Measurements from ENCODE around the gene SLC4A1AP.

The SLC4A1AP gene

DNA sequence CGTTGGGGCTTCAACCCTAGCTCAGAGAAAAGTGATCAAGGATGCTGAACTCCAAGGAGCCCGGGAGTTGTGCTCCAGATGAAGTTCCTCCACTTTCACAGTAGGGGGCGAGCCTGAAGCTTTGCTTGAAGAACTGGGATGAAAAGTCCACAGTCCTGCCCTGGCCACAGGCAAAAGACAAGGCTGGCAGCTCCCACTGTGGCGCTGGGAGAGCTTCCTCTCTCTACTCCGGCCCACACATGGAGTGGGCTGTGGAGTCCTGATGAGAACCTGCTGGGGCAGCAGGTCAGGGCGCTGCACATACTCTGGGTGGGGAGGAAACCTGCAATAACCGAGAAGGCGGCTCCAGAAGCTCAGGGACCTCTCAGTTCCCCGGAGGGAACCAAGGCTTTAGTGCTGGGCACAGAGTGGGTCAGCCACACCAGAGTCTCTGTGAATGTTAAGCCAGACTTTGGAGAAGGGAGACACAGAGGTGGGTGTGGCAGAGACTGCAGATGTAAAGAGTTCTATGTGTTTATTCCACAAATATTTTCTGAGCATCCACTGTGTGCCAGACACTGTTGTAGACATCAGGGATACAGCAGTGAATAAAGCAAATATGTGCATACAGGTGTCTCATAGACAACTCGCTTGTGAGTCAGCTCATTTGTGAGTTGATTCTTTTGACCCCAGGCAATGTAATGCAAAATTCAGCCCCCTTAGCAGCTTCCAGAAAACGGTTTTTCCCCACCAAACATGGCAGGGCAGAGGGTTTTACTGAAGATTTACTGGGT, 59.9 kb downstream of the SLC4A1AP start:
- FAIRE-seq, result no peak

DNA sequence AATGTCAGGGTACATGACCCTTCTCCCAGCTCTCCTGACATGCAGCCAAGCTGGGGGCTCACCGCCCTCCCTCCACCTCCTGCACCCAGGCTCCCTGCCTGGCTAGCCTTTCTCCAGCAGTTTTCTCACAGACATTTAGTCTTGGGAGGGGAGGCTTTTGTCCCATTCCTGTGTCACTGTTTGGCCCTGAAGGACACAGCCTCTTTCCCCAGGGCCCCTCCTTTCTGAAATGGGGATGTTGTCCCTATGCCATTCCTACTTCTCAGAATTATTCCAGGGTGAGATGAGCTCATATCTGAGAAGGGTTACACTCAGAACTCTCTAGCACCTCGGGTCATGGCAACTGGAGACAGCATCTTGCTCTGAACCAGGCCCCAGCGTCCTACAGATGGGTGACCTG, 60.5 kb downstream of the SLC4A1AP start:
- FAIRE-seq, result no peak

DNA sequence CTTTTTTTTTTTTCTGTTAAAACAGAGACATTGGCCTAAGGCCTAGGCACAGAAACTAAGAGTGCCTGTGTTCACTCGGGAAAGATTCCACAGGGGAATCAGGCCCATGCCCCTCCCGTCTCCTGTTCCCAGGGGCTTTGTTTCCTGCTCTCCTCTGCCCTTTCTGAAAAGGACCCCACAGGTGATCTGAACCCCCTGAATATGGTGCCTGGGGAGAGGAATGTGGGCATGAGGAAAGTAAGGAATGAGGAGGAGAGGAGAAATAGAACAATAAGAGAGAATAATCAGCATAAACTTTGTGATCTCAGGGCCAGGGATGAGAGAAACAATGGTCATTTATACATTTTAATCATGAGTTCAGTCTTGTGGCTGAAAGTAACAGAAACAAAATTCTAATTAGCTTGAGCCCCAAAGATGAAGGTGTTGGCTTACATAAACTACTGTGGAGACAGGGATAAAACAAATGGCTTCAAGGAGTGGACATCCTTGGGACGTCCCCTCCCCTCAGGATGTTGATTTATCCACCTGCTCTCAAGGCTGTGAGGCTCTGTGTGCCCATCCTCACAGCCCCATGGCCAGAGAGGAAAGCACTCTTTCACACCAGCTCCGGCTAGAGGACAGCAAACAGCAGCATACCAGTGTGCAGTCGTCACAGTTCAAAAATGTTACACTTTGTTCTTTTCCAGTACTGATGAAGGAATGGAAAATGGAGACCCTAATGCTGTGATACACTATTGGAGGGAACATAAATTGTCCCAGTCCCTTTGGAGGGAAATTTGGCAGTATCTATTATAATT, 61.4 kb downstream of the SLC4A1AP start:
- FAIRE-seq, result no peak

DNA sequence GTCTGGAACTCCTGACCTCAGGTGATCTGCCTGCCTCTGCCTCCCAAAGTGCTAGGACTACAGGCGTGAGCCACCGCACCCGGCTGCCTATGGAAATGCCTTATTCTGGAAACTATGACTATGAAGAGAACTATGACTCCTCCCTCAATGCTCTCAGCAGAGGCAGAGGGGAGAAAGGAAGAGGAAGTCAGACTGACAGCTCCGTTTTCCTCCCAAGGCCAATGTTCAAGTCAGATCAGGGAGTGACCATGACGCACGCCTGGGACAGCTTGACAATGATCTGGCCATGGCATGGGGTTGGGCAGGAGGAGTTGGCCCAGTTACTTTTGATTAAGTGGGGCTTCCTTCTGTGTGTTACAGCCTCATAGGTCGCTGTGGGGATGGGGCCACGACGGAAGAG, 63.6 kb downstream of the SLC4A1AP start:
- FAIRE-seq, result no peak

DNA sequence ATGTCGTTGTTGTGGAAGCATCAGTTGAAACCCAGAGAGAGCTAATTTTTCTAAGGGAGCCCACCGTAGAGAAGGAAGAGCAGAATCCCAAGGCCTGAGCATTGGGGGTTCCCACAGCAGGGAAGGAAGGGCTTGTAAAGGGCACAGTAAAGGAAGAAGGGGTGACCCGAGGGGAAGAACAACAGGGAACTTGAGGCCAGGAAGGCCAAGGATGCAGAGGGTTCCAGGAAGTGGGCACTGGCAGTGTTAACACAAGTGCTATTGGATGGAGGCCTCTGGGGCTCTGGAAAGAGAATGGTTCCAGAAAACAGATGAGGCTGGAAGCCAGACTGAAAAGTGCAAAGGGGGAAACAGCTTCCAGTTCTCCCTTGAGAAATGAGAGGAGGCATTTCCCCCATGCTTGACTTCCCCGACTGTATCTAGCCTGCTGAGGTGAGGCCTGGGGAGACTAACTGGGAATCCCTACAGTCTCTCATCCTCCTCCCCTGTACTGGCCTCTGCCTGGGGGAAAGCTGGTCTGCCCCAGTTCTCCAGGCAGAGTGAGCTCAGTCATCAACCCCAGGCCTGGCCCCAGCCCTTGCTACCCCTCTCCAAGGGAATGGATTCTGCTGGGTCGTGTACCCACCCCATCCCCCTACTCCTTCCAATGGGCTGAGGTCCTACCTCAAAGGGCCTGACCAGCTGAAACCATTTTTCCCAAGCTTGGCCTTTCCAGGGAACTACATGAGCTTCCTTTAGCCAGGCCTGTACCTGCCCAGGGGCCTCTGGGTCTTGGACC, 64.6 kb downstream of the SLC4A1AP start:
- no peak for FAIRE-seq

DNA sequence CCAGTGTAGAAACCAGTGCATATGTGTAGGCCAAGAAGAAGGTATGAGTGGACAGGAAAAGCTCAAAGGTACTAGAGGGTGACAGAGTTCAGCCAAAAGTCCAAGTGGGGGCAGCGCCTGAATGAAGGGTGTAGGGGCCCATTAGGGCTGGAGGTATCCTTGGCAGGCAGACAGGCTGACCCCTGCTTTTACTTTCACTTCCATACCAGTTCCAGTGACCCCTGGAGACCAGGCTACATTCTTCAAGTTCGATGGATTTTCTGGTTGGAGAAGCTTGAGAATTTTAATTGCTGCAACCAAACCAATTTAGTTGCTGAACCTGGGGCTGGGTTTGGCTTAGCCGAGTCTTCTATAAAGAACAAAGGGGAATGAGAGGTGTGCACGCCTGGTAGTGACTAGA, 65.5 kb downstream of the SLC4A1AP start:
- no peak for FAIRE-seq

DNA sequence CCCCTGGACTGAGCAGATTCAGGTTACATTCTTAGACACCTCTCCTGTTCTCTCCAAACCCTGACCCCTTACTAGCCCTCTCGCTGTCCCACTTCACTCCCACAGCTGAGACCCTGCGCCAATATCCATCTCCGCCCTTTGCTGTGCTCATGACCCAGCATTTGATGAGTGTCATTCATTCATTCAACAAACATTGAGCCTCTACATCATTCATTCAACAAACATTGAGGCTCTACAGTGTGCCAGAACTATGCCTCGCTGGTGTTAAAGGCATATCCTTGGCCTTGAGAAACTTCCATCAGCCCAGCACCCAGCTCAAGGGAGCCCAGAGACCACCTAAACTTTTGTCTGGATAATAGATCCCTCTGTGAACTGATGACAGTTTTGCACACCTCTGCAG, 65.9 kb downstream of the SLC4A1AP start:
- no peak for FAIRE-seq

DNA sequence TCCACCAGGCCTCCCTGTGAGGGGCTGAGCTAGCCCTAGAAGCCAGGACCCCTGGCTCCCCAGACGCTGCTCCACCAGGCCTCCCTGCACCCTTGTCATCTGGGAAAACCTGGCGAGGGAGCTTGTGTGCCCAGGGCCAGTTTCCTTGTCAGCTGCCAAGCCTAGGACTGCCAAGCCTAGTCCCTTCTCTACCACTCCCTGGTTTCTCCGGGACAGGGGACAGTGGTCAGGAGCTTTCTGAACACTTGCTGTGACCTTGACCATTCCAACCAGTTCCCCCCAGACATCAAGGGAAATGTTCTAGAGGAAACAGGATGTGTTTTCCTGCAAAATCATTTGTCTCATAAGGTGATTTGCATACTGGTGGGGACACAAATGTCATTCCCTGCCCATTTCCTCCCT, 66.6 kb downstream of the SLC4A1AP start:
- no peak for FAIRE-seq

DNA sequence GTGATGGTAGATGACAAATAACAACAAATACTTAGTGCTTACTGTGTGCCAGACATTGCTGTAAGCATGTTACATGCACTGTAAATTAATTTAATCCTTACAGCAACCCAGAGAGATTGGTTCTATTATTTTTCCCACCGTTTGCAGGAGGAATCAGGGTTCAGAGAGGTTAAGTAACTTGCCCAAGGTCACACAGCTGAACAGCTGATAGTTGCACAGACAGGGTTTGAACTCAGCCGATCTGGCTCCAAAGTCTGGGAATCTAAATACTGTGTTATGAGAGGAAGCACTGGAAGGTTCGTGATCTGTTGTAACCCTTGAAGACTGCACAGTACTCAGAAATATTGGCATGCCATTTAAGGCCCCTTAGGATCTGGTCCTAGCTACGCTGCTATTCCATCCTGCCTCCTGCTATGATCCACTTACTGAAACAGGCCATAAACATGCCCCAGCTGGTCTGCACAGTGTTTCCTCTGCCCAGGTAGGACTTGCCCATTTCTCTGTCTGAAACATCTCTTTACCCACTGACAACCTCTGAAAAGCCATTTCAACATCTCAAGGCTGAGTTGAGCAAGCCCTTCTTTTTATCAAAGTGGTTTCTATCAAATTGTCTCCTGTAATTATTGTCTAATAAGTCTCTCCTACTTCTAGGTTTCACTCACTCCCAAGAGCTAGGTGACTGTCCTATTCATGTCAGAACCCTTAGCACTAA, 67.4 kb downstream of the SLC4A1AP start:
- no peak for FAIRE-seq

DNA sequence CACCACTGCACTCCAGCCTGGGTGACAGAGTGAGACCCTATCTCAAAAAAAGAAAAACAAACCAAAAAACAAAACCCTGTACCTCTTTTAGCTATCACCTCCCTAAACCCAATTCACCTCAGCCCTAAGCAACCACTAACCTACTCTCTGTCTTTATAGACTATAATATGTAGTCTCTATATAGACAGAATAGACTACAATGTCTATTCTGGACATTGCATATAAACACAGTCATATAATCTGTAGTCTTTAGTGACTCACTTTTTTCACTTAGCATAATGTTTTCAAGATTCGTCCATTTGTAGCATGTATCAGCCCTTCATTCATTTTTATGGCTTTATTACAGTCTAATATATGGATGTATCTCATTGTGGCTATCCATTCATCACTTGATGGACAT, 70.6 kb downstream of the SLC4A1AP start:
- FAIRE-seq, result no peak

DNA sequence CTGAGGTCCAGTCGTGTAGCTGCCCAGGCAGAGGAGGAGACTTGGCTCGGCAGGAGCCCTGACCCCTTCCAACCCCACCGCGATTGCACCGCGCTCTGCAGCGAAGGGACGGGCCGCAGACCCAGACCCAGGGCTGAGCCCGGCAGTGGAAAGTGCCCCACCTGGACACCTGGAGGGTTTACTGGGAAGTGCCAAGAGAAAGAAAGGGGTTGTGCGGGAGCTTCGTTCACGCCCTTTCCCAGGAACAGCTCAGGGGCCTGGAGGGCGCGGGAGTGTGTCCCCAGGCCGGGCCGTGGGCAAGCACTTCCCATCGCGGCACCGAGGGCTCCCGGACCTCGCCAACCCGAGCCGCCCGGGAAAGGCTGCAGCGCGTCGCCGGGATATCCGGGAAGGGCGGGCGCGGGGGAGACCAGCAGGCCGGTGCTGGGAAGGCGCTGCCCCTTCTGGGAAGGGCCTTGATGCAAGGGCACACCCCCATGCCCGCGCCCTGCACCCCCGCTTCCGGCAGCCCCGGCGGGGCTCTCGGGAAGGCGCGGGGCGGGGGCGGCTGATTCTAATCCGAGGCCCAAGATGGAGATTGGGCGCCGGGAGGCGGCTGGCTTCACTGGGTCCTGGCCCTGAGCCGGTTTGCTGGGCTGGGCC, 71.7 kb downstream of the SLC4A1AP start:
- no peak for FAIRE-seq

DNA sequence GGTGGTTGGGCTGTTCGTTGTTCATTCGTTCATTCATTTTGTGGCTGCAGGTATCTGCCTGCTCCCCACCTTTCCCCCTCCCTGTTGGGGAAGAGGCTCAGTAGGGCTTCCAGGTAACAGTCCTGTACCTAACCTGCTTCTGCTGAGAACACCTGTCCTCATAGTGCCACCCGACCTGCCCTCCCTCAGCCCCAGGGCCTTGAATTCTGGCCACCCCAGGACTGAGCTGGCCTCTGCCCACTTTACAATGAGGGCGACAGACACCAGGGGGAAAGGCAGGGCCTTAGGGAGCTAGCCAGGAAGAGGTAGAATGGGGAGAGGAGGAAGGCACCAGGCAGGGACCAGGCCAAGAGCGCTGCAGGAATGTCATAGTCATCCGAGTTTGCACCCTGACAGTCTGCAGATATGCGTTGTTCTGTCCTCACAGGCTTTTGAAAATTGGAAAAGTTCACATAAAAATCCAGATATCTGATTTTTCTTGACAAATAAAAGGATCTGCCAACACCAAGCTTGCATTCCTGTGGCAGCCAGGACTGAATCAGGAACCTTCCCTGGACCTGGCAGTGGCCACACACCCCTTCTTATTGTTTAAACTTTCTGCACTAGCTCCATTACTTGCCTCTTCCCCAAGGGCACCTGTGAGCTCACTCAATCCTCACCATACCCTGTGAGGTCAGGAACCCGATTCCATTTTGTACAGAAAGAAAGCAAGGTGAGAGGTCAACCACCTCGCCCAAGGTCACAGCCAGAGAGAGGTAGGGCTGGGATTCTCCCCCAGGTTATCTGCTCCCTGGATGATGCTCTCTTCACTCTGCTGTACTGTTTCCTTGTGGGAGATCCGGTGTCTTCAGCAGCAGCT, 72.6 kb downstream of the SLC4A1AP start:
- FAIRE-seq, result no peak

DNA sequence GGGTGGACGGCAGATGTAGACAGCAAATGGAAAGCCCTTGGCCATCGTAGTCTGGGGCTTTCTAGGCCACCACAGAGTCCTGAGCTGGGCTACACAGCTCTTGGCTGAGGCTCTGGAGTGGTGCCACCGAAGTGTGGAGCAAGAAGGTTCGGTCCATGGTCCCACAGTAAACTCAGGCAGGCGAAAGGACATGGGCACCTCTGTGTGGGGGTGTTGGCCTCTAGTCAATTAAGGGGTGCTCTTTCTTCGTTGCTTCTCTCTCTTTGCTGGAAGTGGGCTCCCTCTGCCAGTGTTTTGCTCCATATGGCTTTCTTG, 73.2 kb downstream of the SLC4A1AP start:
- no peak for FAIRE-seq

DNA sequence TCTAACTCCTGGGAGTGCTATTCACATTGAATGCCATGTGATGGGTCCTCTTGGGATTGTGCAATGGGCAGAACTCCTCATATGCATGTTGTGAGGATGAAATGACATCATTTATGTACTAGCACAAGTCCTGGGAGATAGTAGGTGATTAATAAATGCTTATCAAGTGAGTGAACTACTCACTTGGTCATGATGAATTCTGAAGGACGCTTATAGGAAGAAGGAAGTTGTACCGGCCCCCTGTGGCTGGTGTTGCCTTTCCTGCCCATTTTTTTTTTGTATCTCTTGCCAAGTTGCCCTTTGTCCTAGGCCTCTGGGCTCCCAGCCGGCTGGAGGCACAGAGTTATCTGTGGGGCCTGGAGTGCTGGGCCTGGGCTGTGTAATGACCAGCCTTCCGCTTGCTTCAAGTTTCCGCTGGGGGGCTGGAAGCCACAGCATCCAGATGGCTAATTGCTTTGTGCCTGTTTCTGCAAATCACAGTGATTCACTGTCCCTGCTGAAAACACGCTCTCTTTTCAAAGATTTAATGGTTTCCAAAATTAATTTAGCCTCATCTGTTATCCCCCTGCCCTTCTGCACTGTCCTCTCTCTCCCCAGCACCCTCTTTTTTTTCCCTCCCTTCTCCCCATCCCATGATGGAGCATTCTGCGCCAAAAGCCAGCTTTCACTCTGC, 74.1 kb downstream of the SLC4A1AP start:
- FAIRE-seq, result no peak

DNA sequence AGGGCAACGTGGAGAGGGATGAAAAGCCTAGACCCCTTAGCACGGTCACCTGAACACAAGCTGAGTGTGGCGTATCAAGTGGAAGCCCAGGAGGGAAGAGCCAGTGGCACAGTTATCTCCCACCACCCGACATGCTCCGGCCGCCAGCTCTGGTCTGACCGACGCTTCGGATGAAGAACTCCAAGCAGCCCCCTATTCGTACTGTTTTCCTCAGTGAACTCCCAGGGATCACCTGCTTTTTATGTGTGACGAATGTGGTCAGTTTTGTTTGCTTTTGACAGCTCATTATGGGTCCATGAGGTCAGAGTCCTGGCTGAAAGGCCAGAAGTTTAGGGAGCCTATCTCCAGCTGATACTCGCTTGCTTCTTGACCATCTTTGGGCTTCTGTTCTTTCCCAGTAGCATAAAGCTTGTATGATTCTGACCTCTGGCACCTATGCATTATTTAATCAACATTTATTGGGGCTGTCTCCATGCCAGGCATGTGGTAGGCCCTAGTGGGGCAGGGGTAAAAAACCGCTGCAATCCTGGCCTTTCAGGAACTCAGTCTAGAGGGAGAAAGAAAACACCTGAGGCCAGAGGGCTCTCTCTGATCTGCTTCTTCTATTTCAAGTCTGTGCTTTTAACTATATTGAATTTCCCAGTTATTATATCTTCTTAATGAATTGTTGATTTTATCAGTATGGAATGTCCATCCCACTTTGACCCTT, 74.8 kb downstream of the SLC4A1AP start:
- FAIRE-seq, result no peak

DNA sequence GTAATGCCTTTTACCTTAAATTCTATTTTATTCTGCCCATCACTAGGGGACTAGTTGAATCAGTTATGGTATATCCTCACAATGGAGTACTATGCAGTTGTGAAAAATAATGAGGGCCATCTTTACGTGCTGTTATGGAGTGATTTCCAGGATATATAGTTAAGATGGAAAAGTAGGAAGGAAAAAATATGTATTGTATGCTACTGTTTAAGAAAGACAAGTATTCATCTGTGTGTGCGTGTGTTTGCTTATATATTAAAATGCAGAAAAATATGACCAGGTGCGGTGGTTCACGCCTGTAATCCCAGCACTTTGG, 75.3 kb downstream of the SLC4A1AP start:
- FAIRE-seq, result no peak

DNA sequence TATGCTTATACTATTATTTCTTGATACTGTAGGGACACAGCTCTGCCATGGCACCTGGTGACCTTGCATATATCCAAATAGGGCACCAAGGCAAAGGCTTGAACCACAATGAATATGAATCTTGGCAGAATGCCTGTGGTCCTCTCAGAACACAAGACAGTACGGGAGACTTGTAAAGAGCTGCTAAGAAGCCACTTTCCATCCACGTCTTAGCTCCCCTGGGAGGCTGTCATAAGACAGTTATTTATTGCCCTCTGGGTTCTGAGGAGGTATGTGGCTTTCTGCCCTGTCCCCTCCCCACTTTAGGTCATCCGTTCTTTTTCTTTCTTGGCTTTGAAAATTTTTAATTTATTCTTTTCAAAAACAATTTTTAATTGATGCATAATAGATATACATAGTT, 78.0 kb downstream of the SLC4A1AP start:
- FAIRE-seq, result no peak

DNA sequence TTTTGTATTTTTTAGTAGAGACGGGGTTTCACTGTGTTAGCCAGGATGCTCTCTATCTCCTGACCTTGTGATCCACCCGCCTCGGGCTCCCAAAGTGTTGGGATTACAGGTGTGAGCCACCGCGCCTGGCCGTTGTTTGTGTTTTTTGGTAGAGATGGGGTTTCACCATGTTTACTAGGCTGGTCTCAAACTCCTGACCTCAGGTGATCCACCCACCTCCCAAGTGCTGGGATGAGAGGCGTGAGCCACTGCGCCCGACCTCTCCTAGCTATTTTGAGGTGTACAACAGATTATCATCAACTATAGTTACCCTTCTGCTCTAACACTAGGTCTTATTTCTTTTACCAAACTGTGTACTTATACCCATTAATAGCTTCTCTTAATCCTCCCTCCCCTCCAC, 78.9 kb downstream of the SLC4A1AP start:
- no peak for FAIRE-seq

Data from G401.6 (cell line).